Activated CD8-positive, alpha-beta T cell treated with anti-CD3 and anti-CD28 coated beads for 36 hours (primary cell): ENCODE measurements around the gene CANT1. TPM values are rescaled to one million over a fixed set of nuclear protein-coding genes. Genes with fewer than 3 reads are reported as not detected.

Experiments
- ATAC-seq: fragments of 200-7000 bp; cut with Tn5 transposase; one replicate; pipeline ENCODE4 v1.10.0; 2021; ENCODE audit warnings: mild to moderate bottlenecking, moderate library complexity
- CTCF ChIA-PET: fragments of 350-600 bp; sonication (Branson Sonifier 250); formaldehyde crosslinking; loops from one replicate; lab custom pipeline; 2021; ENCODE audit warnings: antibody characterized with exemption; lab: Charles Lee
- POLR2A ChIA-PET: fragments of 350-600 bp; sonication (Branson Sonifier 250); formaldehyde crosslinking; loops from one replicate; lab custom pipeline; 2021; ENCODE audit warnings: antibody characterized with exemption; lab: Charles Lee
- DNase-seq: peaks from one replicate; pipeline ENCODE4 v3.0.0-alpha.2; 2020
- H3K27ac Mint-ChIP-seq: one replicate; pipeline ENCODE4 v1.8.0; 2021; ENCODE audit warnings: mild to moderate bottlenecking, mixed read lengths
- H3K27me3 Mint-ChIP-seq: one replicate; pipeline ENCODE4 v1.8.0; 2021; ENCODE audit warnings: mixed read lengths
- H3K36me3 Mint-ChIP-seq: one replicate; pipeline ENCODE4 v1.8.0; 2021; ENCODE audit warnings: low read depth, mixed read lengths
- H3K4me1 Mint-ChIP-seq: one replicate; pipeline ENCODE4 v1.8.0; 2021; ENCODE audit warnings: low read depth, mixed read lengths
- H3K4me3 Mint-ChIP-seq: one replicate; pipeline ENCODE4 v1.8.0; 2021; ENCODE audit warnings: mild to moderate bottlenecking, moderate library complexity, mixed read lengths
- H3K9me3 Mint-ChIP-seq: one replicate; pipeline ENCODE4 v1.8.0; 2021; ENCODE audit warnings: mixed read lengths
- intact Hi-C: fragments of 100-400 bp; cut with micrococcal nuclease; formaldehyde crosslinking; loops from one replicate; pipeline ENCODE4 v1.10.0; 2022
- total RNA-seq, 2 experiments: library from RNA; stranded (reverse); gene quantifications; one replicate each; pipeline ENCODE4 v1.2.3, GENCODE V29; 2021
- TF ChIP-seq, protein P1 (sequence below): fragments of 200-600 bp; IDR thresholded peaks from one replicate; pipeline ENCODE4 v1.8.0; 2022; ENCODE audit warnings: antibody characterized with exemption, mild to moderate bottlenecking

CANT1 gene
- total RNA-seq, 2 experiments from 2014 or later = 41.4 to 48.2 TPM

DNA sequence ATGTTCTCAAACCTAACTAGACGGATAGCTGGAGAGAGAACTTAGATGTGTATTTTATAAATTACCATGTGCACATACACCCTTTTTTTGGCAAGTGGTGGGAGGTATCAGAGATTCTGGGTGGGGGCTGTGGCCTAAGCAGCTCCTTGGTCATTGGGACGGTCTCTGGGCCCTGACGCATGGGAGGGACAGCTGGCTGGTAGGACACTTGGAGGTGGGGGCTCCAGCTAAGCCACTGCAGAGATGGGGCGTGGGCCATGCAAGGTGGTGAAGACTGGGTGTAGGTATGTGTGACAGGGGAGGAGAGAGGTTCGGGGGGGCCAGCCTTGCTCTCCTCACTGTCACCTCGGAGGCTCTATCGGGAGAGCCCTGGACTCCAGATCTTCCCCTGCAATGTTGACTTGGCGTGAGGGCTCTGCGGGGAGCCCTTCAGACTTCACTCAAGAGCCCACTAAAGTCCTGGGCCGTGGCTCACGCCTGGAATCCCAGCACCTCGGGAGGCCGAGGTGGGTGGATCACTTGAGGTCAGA, 31.5 kb upstream of the CANT1 start:
- no peak overlapping the region for H3K27ac Mint-ChIP-seq
- no peak for ATAC-seq
- no peak overlapping the region for H3K4me3 Mint-ChIP-seq
- H3K9me3 Mint-ChIP-seq = no peaks in the 10 kb centered on the region
- ChIA-PET CTCF (interaction anchor here (1.1 to 2.7 kb wide), 7 partner anchors 8 to 53 kb away, joined by 3 to 17 read pairs (median 5); no protein-coding TSS in a partner anchor), POLR2A (no interaction called here)
- H3K36me3 Mint-ChIP-seq = no peaks in the 10 kb centered on the region
- TF ChIP-seq, protein P1, sequence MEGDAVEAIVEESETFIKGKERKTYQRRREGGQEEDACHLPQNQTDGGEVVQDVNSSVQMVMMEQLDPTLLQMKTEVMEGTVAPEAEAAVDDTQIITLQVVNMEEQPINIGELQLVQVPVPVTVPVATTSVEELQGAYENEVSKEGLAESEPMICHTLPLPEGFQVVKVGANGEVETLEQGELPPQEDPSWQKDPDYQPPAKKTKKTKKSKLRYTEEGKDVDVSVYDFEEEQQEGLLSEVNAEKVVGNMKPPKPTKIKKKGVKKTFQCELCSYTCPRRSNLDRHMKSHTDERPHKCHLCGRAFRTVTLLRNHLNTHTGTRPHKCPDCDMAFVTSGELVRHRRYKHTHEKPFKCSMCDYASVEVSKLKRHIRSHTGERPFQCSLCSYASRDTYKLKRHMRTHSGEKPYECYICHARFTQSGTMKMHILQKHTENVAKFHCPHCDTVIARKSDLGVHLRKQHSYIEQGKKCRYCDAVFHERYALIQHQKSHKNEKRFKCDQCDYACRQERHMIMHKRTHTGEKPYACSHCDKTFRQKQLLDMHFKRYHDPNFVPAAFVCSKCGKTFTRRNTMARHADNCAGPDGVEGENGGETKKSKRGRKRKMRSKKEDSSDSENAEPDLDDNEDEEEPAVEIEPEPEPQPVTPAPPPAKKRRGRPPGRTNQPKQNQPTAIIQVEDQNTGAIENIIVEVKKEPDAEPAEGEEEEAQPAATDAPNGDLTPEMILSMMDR = no peak
- H3K27me3 Mint-ChIP-seq = peaks cover 6% of the 10 kb centered on the region
- intact Hi-C loops = loop anchor here (10.0 kb wide), 1 partner anchor 354 kb away; no protein-coding TSS in a partner anchor
- no peak for DNase-seq
- no peaks in the 10 kb centered on the region for H3K4me1 Mint-ChIP-seq

DNA sequence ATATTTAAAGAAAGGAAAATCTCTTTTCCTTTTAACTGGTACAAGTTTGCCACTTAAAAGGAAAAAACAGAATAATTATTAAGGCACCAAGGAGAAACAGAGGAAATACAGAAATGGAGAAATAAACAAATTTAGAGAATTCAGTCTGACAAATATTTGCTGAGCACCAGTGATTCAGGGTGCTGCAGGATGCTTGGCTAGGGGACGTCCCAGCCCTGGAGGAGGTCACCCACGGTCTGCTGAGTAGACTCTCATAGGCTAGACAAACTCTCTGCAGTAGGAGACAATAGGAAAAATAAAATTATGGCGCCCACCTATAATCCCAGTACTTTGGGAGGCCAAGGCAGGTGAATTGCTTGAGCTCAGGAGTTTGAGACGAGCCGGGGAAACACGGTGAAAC, 30.3 kb upstream of the CANT1 start:
- intact Hi-C loops = loop anchor here (10.0 kb wide), 1 partner anchor 355 kb away; no protein-coding TSS in a partner anchor
- TF ChIP-seq, protein P1 = no peak

DNA sequence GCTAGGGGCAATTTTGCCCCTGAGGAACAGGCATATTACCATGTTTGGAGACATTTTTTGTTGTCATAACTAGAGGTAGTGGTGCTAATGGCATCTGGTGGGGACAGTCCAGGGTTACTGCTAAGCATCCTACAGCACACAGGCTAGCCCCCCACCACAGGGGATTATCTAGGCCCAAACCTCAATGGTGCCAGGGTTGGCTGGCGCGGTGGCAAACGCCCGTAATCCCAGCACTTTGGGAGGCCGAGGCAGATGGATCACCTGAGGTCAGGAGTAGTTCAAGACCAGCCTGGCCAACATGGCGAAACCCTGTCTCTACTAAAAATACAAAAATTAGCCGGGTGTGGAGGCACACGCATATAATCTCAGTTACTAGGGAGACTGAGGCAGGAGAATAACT, 29.6 kb upstream of the CANT1 start:
- POLR2A ChIA-PET = no interaction called here
- Mint-ChIP-seq H3K9me3 (no peaks in the 10 kb centered on the region), H3K27me3 (no peaks in the 10 kb centered on the region), H3K36me3 (no peaks in the 10 kb centered on the region), H3K27ac (no peak overlapping the region), H3K4me1 (no peaks in the 10 kb centered on the region), H3K4me3 (no peak overlapping the region)
- no peak for ATAC-seq
- no peak for DNase-seq
- TF ChIP-seq, protein P1 = no peak
- intact Hi-C loops = no loop called here
- CTCF ChIA-PET = interaction anchor here (1.6 kb wide), 1 partner anchor 44 kb away, joined by 3 read pairs; no protein-coding TSS in a partner anchor

More for the DNA sequence above, 30.3 kb upstream of the CANT1 start:
- H3K36me3 Mint-ChIP-seq = no peaks in the 10 kb centered on the region
- DNase-seq (no peak), ATAC-seq (no peak)
- H3K4me1 Mint-ChIP-seq = no peaks in the 10 kb centered on the region
- no peak overlapping the region for H3K27ac Mint-ChIP-seq
- ChIA-PET CTCF (interaction anchor here (0.7 to 1.6 kb wide), 2 partner anchors 10 to 43 kb away, joined by 3 read pairs; no protein-coding TSS in a partner anchor), POLR2A (no interaction called here)
- H3K4me3 Mint-ChIP-seq = no peak overlapping the region
- peaks cover 2% of the 10 kb centered on the region for H3K27me3 Mint-ChIP-seq
- H3K9me3 Mint-ChIP-seq = no peaks in the 10 kb centered on the region

DNA sequence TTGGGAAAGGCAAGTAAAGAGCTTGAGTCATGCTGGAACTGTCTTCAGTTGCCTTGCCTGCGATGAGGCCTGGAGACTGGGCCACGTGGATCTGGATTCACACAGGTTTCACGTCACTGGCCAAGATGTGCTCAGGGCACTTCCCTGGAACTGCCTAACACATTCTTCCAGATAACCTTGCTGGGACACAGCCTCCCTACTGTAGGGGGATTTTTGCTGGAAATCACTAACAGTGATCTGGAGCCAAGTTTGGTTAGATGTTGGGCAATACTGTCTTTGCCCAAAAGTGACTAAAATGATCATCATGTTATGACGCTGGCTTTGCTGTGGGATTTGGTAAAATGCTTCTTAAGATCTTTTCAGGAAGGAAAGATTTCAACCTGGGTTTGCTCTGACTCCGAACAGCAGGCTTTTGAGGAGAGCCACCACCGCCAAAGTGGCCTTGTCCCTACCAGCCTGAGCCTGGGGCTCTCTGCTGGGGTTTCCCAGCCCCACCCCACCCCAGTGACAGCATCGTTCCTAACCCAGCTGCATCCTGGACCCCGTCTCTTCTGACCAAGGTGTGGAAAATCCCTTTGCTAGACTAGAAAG, 29.1 kb upstream of the CANT1 start:
- H3K4me3 Mint-ChIP-seq = no peak overlapping the region
- no peaks in the 10 kb centered on the region for H3K9me3 Mint-ChIP-seq
- H3K4me1 Mint-ChIP-seq = no peaks in the 10 kb centered on the region
- H3K27me3 Mint-ChIP-seq = no peaks in the 10 kb centered on the region
- TF ChIP-seq, protein P1 = no peak
- POLR2A ChIA-PET = no interaction called here
- H3K36me3 Mint-ChIP-seq = no peaks in the 10 kb centered on the region
- no peak overlapping the region for H3K27ac Mint-ChIP-seq
- intact Hi-C loops = no loop called here
- DNase-seq (no peak), ATAC-seq (no peak)
- CTCF ChIA-PET = no interaction called here

DNA sequence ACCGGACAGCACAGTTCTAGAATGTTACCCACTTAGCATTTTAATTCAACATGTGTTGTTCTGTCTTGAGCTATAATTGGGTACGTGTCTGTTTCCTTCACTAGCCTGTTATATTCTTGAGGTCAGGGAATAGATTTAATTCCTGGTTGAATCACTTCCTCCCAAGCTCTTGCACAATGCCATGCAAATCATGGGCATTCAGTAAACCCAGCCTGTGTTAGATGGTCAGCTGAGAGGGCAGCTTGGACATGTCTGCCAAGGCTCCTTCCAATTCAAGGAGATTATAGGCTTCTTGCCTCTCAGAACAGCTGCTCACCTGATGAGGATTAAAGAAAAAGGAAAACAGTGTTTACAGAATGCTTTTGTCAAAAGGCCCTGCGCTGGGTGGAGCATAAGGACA, 27.0 kb upstream of the CANT1 start:
- Mint-ChIP-seq H3K36me3 (no peaks in the 10 kb centered on the region), H3K4me3 (no peak overlapping the region), H3K27me3 (peaks cover 9% of the 10 kb centered on the region), H3K4me1 (no peaks in the 10 kb centered on the region), H3K27ac (no peak overlapping the region), H3K9me3 (no peaks in the 10 kb centered on the region)
- no peak for DNase-seq
- intact Hi-C loops = no loop called here
- ChIA-PET CTCF (interaction anchor here (2.0 to 5.8 kb wide), 2 partner anchors 8 to 16 kb away, joined by 6 to 35 read pairs; no protein-coding TSS in a partner anchor), POLR2A (no interaction called here)
- no peak for ATAC-seq
- TF ChIP-seq, protein P1 = no peak
